Dermis blood vessel endothelial cell (primary cell): Measurements from ENCODE around the gene PMM2. TPM values are rescaled to one million over a fixed set of nuclear protein-coding genes. Genes with fewer than 3 reads are reported as not detected.
"Not testable (repeated sequence)": the region's sequence is repeated elsewhere in the genome, so short reads cannot be mapped to it uniquely, and the experiment has no call there.

Source experiments
- DNase-seq: peaks from one replicate; pipeline ENCODE4 v3.0.0; 2010
- total RNA-seq: library from RNA; depleted of rRNA; stranded (reverse); fragments of >200 nt; gene quantifications from 2 replicates; pipeline ENCODE4 v1.2.3, GENCODE V29; 2014

Gene PMM2
- total RNA-seq, result 26.2 and 34.6 TPM in 2 replicates

DNA sequence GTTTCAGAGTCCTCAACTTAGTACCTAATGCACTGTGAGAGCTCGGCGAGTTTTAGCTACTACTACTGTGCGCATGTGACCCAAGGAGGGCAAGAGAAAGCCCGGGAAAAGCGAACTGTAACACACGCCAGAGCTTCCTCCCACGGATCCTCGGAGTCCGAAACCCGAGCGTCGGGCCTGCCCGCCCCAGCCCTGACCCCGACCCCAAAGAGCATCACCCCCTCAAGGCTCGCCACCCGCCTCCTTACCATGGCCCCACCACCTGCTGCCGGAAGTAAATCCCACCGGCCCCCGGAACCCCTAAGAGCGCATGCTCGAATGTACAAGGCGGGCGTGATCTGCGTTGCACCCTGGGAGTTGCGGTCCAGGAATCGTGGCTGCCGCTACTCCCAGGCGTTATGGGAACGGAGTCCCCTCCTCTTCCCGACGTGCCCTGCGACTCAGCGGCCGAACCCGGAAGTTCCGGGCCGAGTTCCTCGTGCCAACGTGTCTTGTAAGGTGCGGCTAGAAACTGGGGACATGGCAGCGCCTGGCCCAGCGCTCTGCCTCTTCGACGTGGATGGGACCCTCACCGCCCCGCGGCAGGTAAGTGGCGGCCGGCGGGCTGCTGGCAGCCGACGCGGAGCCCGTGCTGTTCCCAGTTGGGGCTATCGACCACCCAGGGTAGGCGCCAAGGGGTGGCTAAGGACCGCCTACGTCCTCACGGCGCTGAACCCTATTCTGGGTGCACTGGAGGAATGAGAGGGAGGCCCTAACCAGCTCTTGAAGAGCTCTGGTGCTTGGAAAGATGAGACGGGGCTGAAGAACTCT lies at the start of gene PMM2, which contains the start of gene TMEM186:
Gene PMM2 (plus strand): TSS at position 476 of the 810 bp plus-strand sequence. CDS start 44 bp downstream, at position 520.
Gene TMEM186 (minus strand): TSS at position 276 of the 810 bp plus-strand sequence. CDS start 25 bp downstream, at position 251.
- peak; percentile 98 for DNase-seq

DNA sequence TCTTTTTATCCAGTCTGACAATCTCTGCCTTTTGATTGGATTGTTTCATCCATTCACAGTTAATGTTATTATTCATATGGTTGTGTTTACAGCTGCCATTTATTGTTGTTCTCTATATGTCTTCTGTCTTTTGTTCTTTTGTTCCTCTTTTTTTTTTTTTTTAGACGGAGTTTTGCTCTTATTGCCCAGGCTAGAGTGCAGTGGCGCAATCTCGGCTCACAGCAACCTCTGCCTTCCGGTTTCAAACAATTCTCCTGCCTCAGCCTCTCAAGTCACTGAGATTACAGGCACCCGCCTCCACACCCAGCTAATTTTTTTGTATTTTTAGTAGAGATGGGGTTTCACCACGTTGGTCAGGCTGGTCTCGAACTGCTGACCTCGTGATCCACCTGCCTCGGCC lies 48.7 kb upstream of the PMM2 start:
- DNase-seq, result not testable (repeated sequence)

DNA sequence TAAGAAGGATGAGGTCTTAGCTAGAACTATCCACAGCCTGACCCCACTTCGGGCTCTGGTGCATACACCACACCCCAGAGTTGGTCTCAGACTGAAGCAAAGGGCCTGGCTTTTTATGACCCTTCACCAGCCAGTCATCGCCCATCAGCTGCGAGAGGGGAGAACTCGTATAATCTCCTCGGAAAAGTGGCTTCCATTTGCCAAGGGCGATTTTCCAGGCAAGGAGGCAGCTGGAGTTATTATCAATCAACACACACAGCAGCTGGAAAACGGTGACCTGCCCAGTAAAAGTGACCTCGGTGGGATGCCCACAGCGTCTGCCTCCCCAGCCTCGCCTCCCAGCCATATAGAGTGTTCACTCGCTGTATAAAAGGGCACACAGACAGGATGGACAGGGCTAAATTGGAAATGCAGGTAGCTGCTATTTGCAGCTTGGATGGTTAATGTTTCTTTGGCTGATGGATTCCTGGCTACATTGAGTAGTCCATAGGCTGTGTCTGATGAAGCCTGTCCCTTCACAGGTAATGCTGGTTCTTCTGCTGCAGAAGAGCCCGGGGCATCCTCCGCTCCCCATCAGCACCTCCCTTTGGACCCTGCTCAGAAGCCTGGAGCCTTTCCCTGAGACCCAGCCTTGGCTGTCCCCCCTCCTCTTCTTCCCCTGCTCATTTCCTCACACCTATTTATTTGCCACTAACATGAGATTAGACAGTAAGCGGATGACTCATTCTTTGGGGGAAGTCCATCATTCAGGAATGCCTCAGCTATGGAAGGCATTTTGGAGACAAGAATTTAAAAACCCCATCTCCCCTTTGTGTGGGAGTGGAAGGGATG lies 45.9 kb upstream of the PMM2 start:
- peak; percentile 39 for DNase-seq

DNA sequence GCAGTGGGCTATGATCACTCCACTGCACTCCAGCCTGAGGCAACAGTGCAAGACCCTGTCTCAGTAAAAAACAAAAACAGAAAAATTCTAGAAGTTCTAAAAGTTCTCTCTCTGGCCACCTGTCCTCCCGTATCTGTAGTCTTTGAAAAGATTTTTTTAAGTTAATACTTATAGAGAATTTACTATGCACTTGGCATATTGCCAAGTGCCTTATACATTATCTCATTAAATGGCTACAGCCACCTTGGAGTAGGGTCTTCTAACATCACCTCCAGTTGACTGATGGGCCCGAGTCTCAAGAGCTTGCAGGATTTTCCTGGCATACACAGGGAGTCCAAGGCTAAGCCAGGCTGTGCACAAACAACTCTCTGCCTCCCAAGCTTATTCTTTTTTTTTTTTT lies 44.9 kb upstream of the PMM2 start:
- DNase-seq, result no peak

DNA sequence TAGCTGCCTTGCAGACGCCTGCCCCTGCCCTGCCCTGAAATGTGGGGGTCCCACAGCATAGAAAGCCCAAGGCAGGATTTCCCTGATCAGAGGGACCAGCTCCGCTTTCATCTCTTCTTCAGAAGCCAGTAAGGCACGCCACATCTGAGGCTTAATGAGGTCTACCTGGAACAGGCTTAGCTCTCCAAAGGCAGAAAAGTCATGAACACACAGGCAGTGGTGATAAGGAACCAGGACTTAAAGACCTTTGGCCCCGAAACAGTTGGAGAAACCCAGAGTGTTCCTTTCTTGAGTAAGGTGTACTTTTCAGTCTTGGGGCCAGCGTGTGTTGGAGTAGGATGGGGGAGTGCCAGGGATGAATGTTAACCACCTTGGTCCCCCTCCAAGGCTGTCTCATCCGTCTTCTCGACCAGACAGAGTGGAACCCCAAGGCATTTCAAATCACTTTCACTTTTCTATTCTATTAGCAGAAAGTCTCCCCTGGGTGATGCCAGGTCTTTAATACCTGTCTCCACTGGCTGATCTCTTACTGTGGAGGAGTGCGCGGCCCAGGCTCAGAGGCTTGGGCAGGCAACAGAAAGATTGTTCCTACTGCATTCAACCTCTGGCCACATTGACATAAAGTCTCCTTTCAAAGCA lies 44.1 kb upstream of the PMM2 start:
- DNase-seq, result no peak

DNA sequence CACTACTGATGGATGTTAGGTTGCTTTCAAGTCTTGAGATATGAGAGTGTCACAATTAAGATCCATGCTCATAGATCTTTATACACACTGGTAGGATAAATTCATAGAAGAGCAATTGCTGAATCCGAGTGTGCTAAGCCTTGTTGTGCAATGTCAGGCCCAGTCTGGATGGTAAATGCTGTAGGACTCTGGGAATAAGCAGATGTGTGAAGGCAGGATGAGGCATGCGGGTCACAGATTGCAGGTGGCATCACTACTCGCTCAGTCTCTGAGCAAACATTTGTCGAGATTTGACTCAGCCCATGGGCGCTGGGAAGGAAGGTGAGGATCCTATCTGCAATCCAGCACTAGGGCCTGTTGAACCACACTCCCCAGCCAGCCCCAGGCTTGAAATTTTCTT lies 40.9 kb upstream of the PMM2 start:
- no peak for DNase-seq

DNA sequence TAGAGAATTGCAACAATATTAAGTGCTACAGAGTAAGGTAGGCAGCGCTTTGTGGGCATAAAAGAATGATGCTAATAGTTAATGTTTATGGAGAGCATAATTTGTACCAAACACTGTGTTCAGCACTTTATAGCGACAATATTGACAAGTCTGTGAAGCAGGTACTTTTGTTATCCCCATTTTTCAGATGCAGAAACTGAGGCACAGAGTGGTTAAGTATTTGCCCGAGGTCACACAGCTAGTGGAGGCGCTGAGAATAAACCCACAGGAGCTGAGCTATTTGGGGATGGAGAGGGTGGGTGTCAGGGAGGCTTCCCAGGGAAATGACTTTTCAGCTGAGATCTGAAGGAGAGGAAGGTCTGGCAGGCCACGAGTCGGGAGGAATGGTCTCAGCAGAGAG lies 39.6 kb upstream of the PMM2 start:
- no peak for DNase-seq

DNA sequence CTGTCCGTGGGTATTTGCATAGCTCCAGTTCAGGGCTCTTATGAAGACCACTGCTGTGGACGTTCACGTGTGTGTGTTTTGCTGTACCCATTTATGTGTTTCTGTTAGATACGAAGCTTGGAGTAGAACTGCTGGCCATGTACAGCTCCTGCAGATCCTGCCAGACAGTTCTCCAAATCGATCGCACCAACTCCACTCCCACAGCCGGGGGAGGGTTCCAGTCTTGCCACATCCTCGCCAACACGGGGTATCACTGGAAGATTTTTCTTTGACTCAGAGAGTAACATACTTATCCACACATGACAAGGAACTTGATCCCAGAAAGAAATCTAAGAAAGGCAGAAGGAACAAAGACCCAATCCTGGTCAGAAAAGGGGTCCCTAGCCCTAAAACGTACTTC lies 37.6 kb upstream of the PMM2 start:
- no peak for DNase-seq

DNA sequence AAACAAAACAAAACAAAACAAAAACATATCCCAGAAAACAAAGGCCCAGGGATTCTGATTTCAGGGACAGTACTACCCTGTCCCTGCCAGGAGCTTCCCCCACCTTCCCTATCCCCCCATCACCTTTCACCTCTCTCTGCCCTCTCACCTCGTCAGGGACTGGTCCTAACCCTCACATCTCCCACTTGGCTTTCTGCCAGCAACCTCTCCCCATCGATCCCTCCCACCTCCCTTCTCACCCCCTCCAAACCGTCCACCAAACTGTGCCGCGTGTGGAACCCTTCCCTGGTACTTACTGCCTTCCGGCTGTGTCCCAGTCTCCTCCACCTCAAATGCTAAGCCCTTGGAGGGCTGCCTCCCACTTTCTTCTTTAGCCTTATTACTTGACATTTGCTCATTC lies 36.6 kb upstream of the PMM2 start:
- DNase-seq, result no peak

DNA sequence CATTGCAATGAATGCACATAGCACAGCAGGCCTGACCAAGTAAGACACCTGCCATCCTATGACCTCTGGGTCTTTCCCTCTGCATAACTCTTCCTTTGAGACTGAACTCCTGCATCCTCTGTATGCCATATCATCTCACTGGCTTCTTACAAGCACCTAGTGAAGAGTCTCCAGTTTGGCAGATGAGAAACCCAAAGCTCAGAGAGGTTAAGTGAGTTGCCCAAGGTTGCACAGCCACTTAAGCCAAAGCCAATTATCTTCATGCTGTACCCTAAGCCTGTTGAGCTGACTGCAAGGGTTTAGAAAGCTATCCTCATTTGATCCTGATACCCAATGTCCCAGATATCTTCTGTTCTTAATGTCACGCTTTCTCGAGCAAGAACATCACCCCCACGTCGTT lies 35.4 kb upstream of the PMM2 start:
- DNase-seq, result no peak

DNA sequence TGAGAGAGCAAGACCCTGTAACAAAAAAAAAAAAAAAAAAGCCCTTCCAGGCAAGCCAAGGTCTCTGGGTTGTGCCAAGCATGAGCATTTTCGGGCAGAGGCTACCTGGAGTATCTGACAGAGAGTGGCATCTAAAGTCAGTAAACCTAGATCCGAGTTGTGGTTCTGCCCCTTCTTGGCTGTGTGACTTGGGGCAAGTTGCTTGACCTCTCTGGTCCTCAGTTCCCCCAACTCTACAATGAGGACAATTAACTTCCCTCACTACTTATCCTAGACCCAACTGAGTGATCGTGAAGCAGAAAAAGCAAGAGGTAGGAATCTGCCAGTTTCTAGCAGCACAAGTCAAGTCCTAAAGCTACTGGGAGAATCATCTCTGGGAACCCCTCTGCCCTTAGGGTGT lies 34.6 kb upstream of the PMM2 start:
- DNase-seq, result no peak

DNA sequence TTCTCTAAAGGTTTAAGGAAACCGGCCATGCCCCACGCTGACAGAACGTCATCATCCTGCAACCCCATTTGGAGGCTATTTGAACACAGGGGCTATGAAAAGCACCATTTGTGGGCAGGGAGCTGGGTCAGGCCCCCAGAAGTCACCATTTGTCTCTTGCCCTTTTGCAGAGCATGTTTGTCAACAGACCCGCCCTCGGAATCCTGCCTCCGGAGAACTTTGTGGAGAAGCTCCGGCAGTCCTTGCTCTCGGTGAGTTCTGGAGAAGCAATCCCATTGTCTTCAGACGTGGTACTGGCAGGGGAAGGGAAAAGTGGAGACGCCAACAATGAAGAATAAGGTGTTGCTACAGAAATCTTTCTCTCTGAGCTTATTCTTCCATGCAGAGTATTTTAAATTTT lies 33.7 kb upstream of the PMM2 start:
- no peak for DNase-seq

DNA sequence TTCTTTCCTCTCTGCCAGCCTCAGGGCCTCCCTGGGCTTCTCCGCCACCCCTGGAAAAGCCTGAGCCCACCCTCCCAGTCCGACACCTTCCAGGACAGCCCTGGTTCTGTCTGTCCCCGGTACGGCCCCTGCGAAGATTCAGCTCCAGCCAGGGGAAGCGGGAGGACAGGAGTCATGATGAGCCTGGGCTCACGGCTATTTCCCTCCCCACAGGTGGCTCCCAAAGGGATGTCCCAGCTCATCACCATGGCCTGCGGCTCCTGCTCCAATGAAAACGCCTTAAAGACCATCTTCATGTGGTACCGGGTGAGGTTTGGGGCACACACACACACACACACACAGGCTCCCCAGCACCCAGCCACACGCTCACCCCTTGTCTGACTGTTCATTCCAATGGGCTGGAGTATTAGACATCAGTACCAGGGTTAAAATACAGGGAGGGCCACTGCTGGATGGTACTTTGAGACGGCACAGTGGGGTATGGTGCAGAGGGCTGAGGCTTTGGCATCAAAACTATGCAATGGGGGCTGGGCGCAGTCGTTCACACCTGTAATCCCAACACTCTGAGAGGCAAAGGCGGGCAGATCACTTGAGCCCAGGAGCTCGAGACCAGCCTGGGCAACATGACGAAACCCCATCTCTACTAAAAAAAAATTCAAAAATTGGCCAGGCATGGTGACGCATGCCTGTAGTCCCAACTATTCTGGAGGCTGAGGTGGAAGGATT lies 33.0 kb upstream of the PMM2 start:
- DNase-seq, result no peak

DNA sequence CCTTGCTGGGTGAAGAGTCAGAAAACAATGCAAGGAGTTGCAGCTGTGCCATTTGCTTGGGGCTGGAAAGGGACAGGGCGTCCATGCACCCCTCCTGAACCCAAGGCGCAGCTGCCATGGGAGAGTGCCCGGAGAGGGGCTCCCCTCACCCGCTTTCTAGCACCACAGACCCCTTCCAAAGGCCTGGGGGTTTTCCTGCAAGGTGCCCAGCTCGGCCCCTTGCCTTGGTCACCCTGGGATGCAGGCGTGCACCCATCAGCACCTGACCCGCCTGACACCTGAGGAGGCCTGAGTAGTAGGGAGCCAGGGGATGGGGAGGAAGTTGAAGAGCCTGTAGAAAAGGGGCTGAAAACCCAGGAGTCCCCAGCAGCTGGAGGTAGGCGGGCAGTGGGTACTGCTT lies 30.5 kb upstream of the PMM2 start:
- no peak for DNase-seq

DNA sequence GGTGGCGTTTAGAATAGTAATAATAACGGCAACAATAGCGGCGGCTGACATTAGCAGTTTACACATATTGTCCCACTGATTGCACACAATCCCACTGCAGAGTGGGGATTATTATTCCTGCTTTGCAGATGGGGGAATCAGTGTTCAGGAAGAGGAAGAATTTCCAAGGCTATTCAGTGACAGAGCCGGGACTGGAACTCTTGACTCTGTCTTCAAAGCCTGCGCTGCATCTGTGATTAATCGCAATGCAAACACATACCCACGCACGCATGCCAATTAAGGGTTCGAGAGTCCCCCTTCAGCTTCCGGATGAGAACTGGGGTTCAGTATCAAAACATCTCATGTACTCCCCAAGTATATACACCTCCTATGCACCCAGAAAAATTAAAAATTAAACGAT lies 29.4 kb upstream of the PMM2 start:
- DNase-seq, result no peak

DNA sequence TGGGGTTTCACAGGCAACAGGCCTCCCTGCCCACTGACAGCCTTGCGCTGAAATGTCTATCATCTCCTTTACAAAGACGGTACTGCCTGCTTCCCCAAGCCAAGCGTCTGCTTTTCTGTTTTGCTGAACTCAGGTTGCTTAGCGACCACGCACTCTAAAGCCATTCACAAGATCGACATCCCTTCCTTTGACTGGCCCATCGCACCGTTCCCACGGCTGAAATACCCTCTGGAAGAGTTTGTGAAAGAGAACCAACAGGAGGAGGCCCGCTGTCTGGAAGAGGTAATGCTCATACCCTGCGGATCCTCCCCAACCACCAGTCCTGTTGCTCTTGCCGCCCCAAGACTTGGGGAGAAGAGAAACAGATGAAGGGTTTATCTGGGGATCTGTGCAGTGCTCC lies 28.9 kb upstream of the PMM2 start:
- DNase-seq, result no peak

DNA sequence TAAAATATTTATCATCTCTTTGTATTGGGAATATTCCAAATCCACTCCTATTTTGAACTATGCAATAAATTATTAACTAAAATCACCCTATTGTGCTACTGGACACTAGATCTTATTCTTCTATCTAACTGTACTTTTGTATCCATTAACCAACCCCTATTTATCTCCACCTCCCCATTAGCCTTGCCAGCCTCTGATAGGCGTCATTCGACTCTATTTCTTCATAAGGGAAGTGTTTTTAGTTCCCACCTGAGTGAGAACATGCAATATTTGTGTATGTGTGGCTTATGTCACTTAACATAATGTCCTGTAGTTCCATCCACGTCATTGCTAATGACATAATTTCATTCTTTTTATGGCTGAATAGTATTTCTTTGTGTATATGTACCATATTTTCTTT lies 24.1 kb upstream of the PMM2 start:
- DNase-seq, result no peak

DNA sequence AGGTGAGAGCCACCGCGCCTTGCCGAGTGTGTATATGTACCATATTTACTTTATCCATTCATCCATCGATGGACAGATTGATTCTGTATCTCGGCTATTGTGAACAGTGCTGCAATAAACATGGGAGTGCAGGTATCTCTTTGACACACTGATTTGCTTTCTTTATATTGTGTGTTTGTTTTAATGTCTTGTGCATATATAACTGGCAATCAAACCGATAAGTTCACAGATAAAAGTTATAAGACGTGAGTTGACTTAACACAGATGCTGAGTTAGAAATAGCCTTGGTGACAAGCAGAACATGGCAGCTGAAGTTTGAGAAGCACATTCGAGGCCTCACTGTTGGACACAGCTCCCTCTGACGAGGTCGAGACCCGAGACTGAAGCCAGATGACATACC lies 23.4 kb upstream of the PMM2 start:
- DNase-seq, result no peak

DNA sequence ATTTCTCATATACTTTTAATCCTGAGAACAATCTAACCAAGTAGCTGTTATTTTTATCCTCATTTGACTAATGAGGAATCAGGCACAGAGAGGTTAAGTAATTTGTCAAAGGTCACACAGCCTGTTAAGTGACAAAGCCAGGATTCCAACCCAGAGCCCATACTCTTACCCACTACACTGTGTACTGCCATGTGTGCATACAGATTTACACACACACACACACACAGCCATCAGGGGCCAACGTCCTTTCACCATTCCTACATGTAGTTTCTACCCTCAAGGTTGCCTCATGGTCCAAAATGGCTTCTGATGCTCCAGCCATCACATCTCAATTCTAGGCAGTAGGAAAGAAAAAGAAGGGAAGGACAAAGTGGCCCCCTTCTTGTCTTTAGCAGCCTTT lies 22.3 kb upstream of the PMM2 start:
- DNase-seq, result no peak

DNA sequence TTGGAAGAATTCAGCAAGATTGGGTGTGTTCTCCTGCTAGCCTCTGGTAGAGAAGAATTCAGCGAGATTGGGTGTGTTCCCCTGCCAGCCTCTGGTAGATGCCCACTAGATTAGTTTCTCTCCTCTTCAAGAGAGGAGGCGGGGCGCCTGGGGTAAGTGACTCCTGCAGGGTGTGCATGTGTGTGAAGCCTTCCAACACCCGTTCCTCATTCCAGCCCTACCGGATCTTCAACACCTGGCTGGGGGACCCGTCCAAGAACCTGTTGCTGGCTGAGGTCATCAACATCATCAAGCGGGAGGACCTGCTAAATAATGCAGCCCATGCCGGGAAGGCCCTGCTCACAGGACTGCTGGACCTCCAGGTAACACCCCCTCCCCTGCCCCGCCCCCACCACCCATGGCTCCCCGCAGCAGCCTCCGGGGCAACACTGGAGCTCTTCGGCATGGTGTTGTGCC lies 21.5 kb upstream of the PMM2 start:
- DNase-seq, result no peak

DNA sequence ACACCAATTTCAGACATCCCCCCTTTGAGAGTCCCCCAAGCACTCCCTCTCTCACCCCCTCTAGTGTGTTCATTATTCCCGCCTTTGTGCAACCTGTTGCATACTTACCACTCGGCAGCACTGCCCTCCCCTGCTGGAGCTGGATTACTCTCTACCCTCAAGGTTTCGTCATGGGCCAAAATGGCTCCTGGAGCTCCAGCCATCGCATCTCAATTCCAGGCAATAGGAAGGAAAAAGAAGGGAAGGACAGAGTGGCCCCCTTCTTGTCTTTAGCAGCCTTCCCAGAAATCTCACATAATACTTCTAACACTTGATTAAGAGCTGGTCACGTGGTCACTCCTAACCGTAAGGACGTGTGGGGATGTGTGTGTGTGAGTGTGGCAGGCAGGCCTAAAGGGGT lies 20.4 kb upstream of the PMM2 start:
- DNase-seq, result no peak

DNA sequence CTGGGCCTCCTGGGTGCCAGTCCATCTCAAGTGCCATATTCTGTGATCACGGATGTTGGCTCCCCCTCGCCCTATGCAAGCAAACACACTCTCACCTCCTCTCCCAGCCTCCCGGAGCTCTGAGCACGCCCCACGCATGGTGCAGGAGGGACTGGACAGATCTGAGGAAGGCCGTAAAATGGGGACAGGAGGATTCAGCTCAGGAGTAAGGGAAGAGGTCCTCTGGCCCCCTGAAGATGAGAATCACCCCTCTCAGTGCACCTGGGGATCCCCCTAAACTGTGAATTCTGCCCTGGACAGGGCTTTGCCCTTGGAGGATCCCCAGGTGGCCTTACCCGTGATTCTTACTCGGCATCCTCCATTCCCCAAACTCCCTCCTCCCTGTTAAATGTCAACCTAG lies 15.8 kb upstream of the PMM2 start:
- DNase-seq, result no peak

DNA sequence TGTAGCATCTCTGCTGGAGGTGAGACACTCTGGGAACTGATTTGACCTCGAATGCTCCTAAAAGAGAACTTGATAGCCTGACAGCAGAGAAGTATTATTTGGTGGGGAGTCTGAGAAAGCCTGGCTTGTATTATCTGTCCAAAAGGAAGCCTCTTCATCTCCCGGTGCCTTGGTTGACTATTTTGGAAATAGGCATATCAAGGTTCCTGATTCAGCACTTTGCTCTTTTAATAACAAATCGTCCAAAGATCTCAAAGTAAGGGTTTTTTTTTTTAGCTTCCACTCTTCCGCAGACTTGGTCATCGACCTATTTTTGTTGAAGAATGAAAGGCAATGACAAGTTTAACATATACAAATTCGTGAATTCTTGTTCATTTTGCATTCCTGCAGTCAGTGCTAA lies 15.0 kb upstream of the PMM2 start:
- no peak for DNase-seq
